ENCODE measurements around the gene RPS4Y2. TPM values are rescaled to one million over a fixed set of nuclear protein-coding genes. Genes with fewer than 3 reads are reported as not detected.

Gene RPS4Y2
- total and polyA plus RNA-seq, 8 donors, result 0.20 TPM; not detected in 7

DNA sequence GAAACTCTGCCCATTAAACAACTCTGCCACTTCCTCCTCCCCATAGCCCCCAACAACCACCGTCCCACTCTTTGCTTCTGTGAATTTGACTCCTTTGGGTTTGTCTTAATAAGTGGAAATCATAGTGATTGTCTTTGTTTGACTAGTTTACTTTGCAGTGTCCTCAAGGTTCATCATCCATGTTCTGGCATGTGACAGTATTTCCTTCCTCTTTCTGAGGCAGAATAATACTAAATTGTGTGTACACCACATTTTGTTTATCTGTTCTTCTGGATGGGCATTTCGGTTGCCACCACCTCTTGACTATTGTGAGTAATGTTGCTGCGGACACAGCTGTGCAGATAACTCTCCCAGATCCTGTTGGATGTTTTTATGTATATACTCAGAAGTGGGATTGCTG lies 14.8 kb downstream of the RPS4Y2 start:
- Histone ChIP-seq H3K27ac (no peak overlapping the region), H3K9me3 (no peaks in the 10 kb centered on the region), H3K36me3 (no peaks in the 10 kb centered on the region), H3K4me1 (no peaks in the 10 kb centered on the region), H3K4me3 (no peak overlapping the region), H3K27me3 (no peaks in the 10 kb centered on the region)
- TF ChIP-seq, protein P1, sequence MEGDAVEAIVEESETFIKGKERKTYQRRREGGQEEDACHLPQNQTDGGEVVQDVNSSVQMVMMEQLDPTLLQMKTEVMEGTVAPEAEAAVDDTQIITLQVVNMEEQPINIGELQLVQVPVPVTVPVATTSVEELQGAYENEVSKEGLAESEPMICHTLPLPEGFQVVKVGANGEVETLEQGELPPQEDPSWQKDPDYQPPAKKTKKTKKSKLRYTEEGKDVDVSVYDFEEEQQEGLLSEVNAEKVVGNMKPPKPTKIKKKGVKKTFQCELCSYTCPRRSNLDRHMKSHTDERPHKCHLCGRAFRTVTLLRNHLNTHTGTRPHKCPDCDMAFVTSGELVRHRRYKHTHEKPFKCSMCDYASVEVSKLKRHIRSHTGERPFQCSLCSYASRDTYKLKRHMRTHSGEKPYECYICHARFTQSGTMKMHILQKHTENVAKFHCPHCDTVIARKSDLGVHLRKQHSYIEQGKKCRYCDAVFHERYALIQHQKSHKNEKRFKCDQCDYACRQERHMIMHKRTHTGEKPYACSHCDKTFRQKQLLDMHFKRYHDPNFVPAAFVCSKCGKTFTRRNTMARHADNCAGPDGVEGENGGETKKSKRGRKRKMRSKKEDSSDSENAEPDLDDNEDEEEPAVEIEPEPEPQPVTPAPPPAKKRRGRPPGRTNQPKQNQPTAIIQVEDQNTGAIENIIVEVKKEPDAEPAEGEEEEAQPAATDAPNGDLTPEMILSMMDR (IDR thresholded peaks at IDR 0.05), result no peak
- ATAC-seq (no peak), DNase-seq (no peak)
- intact Hi-C loops (cut with DNase I), result no loop called here

DNA sequence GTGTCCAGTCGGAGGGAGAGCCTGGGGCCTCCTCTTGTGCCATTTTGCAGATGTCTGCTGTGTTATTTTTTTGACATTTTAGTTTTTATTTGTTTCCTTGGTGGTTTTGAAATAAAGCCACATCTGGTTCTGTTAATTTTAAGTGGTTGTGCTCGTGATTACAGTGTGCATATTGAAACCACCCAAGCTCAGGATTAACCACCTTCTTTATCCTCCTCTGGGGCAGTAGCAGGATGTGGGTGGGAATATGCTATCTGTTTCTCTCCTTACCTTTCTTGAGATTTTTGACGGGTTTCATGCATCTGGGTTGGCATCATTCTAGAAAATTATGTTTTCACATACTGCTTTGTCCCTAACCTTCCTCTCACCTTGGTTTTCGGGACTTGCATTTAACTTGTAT lies 20.2 kb downstream of the RPS4Y2 start:
- DNase-seq (no peak), ATAC-seq (no peak)
- H3K4me1 ChIP-seq, result no peaks in the 10 kb centered on the region
- no peaks in the 10 kb centered on the region for H3K36me3 ChIP-seq
- no peaks in the 10 kb centered on the region for H3K9me3 ChIP-seq
- TF ChIP-seq, protein P1 (IDR thresholded peaks at IDR 0.05), result no peak
- no peak overlapping the region for H3K27ac ChIP-seq
- H3K27me3 ChIP-seq, result no peaks in the 10 kb centered on the region
- no peak overlapping the region for H3K4me3 ChIP-seq
- intact Hi-C loops (cut with DNase I), result no loop called here

DNA sequence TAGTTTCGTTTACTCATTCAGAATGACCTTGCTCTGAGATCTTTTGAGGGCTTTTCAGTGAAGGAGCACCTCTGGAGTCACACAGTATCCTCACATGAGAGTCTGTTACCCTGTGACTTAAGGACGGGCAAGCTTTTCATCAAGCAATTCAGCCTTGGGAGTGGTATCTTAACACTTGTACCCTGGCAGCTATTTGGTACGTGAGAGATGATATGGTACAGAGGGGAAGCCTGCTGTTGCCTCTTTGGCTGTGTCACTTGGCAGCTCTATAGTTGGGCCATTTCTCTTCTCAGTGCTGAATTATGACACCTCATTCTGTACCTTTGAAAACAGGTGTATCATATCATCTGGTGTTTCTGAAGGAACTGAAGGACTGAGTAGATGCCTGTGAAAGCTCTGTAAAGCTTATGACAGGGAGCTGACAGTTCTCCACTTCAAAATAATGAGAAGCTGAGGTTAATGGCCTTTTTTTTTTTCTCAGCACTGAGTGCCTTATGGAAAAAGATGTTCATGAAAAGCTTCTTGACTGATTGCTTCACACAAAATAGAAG lies 24.3 kb downstream of the RPS4Y2 start:
- Histone ChIP-seq H3K27ac (no peak overlapping the region), H3K9me3 (no peaks in the 10 kb centered on the region), H3K4me1 (no peaks in the 10 kb centered on the region), H3K27me3 (no peaks in the 10 kb centered on the region), H3K4me3 (no peak overlapping the region), H3K36me3 (no peaks in the 10 kb centered on the region)
- DNase-seq, result no peak
- intact Hi-C loops (cut with DNase I), result no loop called here
- TF ChIP-seq, protein P1 (IDR thresholded peaks at IDR 0.05), result no peak
- ATAC-seq, result no peak

DNA sequence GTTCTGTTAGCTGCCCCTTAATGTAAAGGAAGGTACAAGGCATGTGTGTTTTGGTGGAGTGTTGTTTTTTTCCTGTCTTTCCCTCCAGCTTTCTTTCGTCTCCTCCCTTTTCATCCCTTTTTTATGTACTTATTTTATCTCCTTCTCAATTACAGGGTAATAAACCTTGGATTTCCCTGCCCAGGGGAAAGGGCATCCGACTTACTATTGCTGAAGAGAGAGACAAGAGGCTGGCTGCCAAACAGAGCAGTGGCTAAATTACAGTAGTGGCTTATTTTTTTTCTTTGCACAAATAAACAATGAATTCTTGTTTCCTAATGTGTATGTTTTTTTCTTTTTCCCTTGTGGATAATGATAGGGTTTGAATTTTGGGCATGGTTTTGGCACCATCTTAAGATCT lies 24.9 kb downstream of the RPS4Y2 start:
- no peak overlapping the region for H3K27ac ChIP-seq
- DNase-seq (no peak), ATAC-seq (no peak)
- H3K27me3 ChIP-seq, result no peaks in the 10 kb centered on the region
- H3K9me3 ChIP-seq, result no peaks in the 10 kb centered on the region
- no peak overlapping the region for H3K4me3 ChIP-seq
- intact Hi-C loops (cut with DNase I), result no loop called here
- no peaks in the 10 kb centered on the region for H3K4me1 ChIP-seq
- H3K36me3 ChIP-seq, result no peaks in the 10 kb centered on the region
- TF ChIP-seq, protein P1 (IDR thresholded peaks at IDR 0.05), result no peak

DNA sequence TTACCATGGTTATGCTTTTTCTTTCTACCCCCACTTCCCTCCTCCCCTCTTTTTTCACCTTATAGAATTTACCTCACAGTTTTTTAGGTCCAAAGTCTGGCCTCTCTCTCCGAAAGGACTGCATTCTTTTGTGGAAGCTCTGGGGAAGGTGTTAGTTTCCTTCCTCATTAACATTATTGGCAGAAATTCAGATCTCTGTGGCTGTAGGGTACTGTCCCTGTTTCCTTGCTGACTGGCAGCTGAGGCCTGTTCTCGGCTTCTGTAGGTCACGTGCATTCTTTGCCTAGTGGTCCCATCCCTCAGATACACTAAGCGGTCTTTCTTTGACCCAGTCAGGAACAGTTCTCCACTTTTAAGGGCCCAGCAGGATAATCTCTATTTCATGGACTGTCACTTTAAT lies 25.5 kb downstream of the RPS4Y2 start:
- TF ChIP-seq, protein P1 (IDR thresholded peaks at IDR 0.05), result no peak
- ATAC-seq (no peak), DNase-seq (no peak)
- Histone ChIP-seq H3K9me3 (no peaks in the 10 kb centered on the region), H3K36me3 (no peaks in the 10 kb centered on the region), H3K27ac (no peak overlapping the region), H3K27me3 (no peaks in the 10 kb centered on the region), H3K4me3 (no peak overlapping the region), H3K4me1 (no peaks in the 10 kb centered on the region)
- intact Hi-C loops (cut with DNase I), result no loop called here
